GM23338 (cell line): Measurements from ENCODE around the gene IQCE. TPM values are rescaled to one million over a fixed set of nuclear protein-coding genes. Genes with fewer than 3 reads are reported as not detected.

Source experiments
- ATAC-seq: fragments of 200-7000 bp; cut with Tn5 transposase; 3 replicates; pipeline ENCODE4 v1.9.1; 2020
- DNase-seq: peaks from one replicate; pipeline ENCODE4 v3.0.0-alpha.2; 2015; ENCODE audit warnings: low spot score
- H2AFZ ChIP-seq: fragments of 200-600 bp; sonication (generic); 2 replicates; pipeline ENCODE4 v1.8.0; 2016; ENCODE audit warnings: antibody characterized with exemption, mild to moderate bottlenecking, moderate library complexity
- H3F3A ChIP-seq: fragments of 200-600 bp; sonication (generic); replicated peaks from 2 replicates; pipeline ENCODE4 v1.8.0; 2017; ENCODE audit warnings: antibody characterized with exemption, mixed run types, low read depth
- H3K27ac ChIP-seq: fragments of 200-600 bp; sonication (generic); 2 replicates; pipeline ENCODE4 v1.6.1; 2016; ENCODE audit warnings: low read depth
- H3K27me3 ChIP-seq: fragments of 200-600 bp; sonication (generic); 2 replicates; pipeline ENCODE4 v1.8.0; 2016; ENCODE audit warnings: mild to moderate bottlenecking, mixed run types, moderate library complexity; ENCODE audit not compliant: insufficient read depth
- H3K36me3 ChIP-seq: fragments of 200-600 bp; sonication (generic); 2 replicates; pipeline ENCODE4 v1.8.0; 2016; ENCODE audit warnings: mild to moderate bottlenecking; ENCODE audit not compliant: insufficient read depth
- H3K4me1 ChIP-seq: fragments of 200-600 bp; sonication (generic); 2 replicates; pipeline ENCODE4 v1.8.0; 2016; ENCODE audit warnings: mild to moderate bottlenecking, moderate library complexity; ENCODE audit not compliant: insufficient read depth
- H3K4me2 ChIP-seq: fragments of 200-600 bp; sonication (generic); 2 replicates; pipeline ENCODE4 v1.7.1; 2017; ENCODE audit warnings: mixed run types
- H3K4me3 ChIP-seq: fragments of 200-600 bp; sonication (generic); 2 replicates; pipeline ENCODE4 v1.6.1; 2016; ENCODE audit warnings: mixed run types
- H3K79me2 ChIP-seq: fragments of 200-600 bp; sonication (generic); replicated peaks from 2 replicates; pipeline ENCODE4 v1.8.0; 2017; ENCODE audit warnings: mild to moderate bottlenecking; ENCODE audit not compliant: insufficient read depth
- H3K9me2 ChIP-seq: fragments of 200-600 bp; sonication (generic); 2 replicates; pipeline ENCODE4 v1.8.0; 2017; ENCODE audit not compliant: insufficient read depth
- H4K20me1 ChIP-seq: fragments of 200-600 bp; sonication (generic); replicated peaks from 2 replicates; pipeline ENCODE4 v1.8.0; 2017; ENCODE audit warnings: mild to moderate bottlenecking; ENCODE audit not compliant: insufficient read depth
- H3K27ac Mint-ChIP-seq: 2 replicates; pipeline ENCODE4 v1.8.0; 2020; ENCODE audit warnings: inconsistent platforms, mild to moderate bottlenecking, moderate library complexity, mixed read lengths
- H3K27me3 Mint-ChIP-seq: 3 replicates; pipeline ENCODE4 v1.8.0; 2022; ENCODE audit warnings: low read depth, mild to moderate bottlenecking, moderate library complexity, mixed read lengths, inconsistent platforms; ENCODE audit not compliant: insufficient read depth, poor library complexity
- H3K36me3 Mint-ChIP-seq: 3 replicates; pipeline ENCODE4 v1.8.0; 2021; ENCODE audit warnings: low read depth, mild to moderate bottlenecking, inconsistent platforms, moderate library complexity, mixed read lengths
- H3K4me1 Mint-ChIP-seq: 3 replicates; pipeline ENCODE4 v1.8.0; 2020; ENCODE audit warnings: mild to moderate bottlenecking, inconsistent platforms, mixed read lengths
- H3K4me3 Mint-ChIP-seq: 3 replicates; pipeline ENCODE4 v1.8.0; 2021; ENCODE audit warnings: moderate library complexity, mild to moderate bottlenecking, inconsistent platforms, mixed read lengths
- H3K9me3 Mint-ChIP-seq: 3 replicates; pipeline ENCODE4 v1.8.0; 2020; ENCODE audit warnings: moderate library complexity, mild to moderate bottlenecking, inconsistent platforms, mixed read lengths
- CREB1 ChIP-seq: fragments of 250-450 bp; sonication (Bioruptor Pico); IDR thresholded peaks from 2 replicates; pipeline ENCODE4 v1.5.0; 2020; ENCODE audit warnings: low read depth, mild to moderate bottlenecking, moderate library complexity
- CTCF ChIP-seq, 2 experiments: fragments of 200-600 bp in 1 of 2; sonication (generic) in 1 of 2; conservative IDR thresholded peaks; 2 replicates each; pipeline versions ENCODE4 v1.5.1 to v1.6.1; 2016 to 2017; ENCODE audit warnings: antibody characterized with exemption in 2 of 2, low read depth in 2 of 2, mild to moderate bottlenecking in 2 of 2, moderate library complexity in 1 of 2
- ETS1 ChIP-seq: IDR thresholded peaks from 2 replicates; pipeline ENCODE4 v1.6.1; 2016; ENCODE audit warnings: antibody characterized with exemption
- EZH2 ChIP-seq: fragments of 200-600 bp; sonication (generic); IDR thresholded peaks from one replicate; pipeline ENCODE4 v1.8.0; 2017; ENCODE audit warnings: antibody characterized with exemption, mild to moderate bottlenecking, low read depth; ENCODE audit not compliant: unreplicated experiment
- EZH2phosphoT487 ChIP-seq: fragments of 200-600 bp; sonication (generic); IDR thresholded peaks from one replicate; pipeline ENCODE4 v1.8.1; 2018; ENCODE audit warnings: antibody characterized with exemption; ENCODE audit not compliant: unreplicated experiment
- JUNB ChIP-seq: IDR thresholded peaks from one replicate; pipeline ENCODE4 v1.6.1; 2016; ENCODE audit warnings: antibody characterized with exemption; ENCODE audit not compliant: unreplicated experiment
- NANOG ChIP-seq: IDR thresholded peaks from 2 replicates; pipeline ENCODE4 v1.6.1; 2016; ENCODE audit warnings: antibody characterized with exemption, borderline replicate concordance
- POLR2AphosphoS5 ChIP-seq: IDR thresholded peaks from 2 replicates; pipeline ENCODE4 v1.6.1; 2016; ENCODE audit warnings: antibody characterized with exemption, low read depth
- REST ChIP-seq: IDR thresholded peaks from one replicate; pipeline ENCODE4 v1.6.1; 2018; ENCODE audit warnings: antibody characterized with exemption; ENCODE audit not compliant: unreplicated experiment
- STAT1 ChIP-seq: IDR thresholded peaks from one replicate; pipeline ENCODE4 v1.6.1; 2016; ENCODE audit warnings: antibody characterized with exemption; ENCODE audit not compliant: unreplicated experiment
- ZNF114 ChIP-seq: fragments of 250-450 bp; sonication (Bioruptor Pico); IDR thresholded peaks from 2 replicates; pipeline ENCODE4 v1.5.0; 2020; ENCODE audit warnings: mild to moderate bottlenecking, moderate library complexity
- polyA plus RNA-seq: library from polyadenylated mRNA; unstranded; fragments of >200 nt; fragmentation: Nextera tagmentation; extraction: Ambion mirVana; gene quantifications from 2 replicates; pipeline ENCODE4 v1.2.1, GENCODE V29; 2016
- total RNA-seq: library from RNA; depleted of rRNA; stranded (reverse); fragments of >200 nt; shearing (Covaris generic); gene quantifications from 2 replicates; pipeline ENCODE4 v1.2.3, GENCODE V29; 2014

The IQCE gene
- total and polyA plus RNA-seq, 2 experiments from 2014 or later: 5.0 to 7.7 TPM

GRCh38 chr7:2622869-2623697, 64.3 kb downstream of the IQCE start (continued):
- TF ChIP-seq EZH2: no peak
- TF ChIP-seq JUNB: no peak
- TF ChIP-seq POLR2AphosphoS5: no peak
- no peak for TF ChIP-seq CTCF (conservative IDR thresholded peaks at IDR 0.05; ENCODE audit: low read depth in 2 of 2)
- no peak for TF ChIP-seq REST
- TF ChIP-seq NANOG: no peak
- TF ChIP-seq CREB1 (CRISPR knock-in tag): no peak
- no peak for TF ChIP-seq ZNF114

- Histone ChIP-seq H3K4me2 (no peak overlapping the region), H3K36me3 (no peaks in the 10 kb centered on the region), H3K4me1 (peaks cover 11% of the 10 kb centered on the region), H3K27me3 (no peaks in the 10 kb centered on the region), H4K20me1 (no peaks in the 10 kb centered on the region), H3K9me2 (no peaks in the 10 kb centered on the region), H2AFZ (no peak overlapping the region), H3K27ac (no peak overlapping the region), H3K4me3 (no peak overlapping the region), H3K79me2 (no peaks in the 10 kb centered on the region), H3F3A (0 out of 2 replicates have a peak, but pooled peaks cover 11% of the 10 kb centered on the region)
- DNase-seq: no peak
- Mint-ChIP-seq H3K4me1 (peaks cover 22% of the 10 kb centered on the region), H3K27me3 (peaks cover 7% of the 10 kb centered on the region), H3K4me3 (no peak overlapping the region), H3K9me3 (no peaks in the 10 kb centered on the region), H3K36me3 (no peaks in the 10 kb centered on the region), H3K27ac (no peak overlapping the region)
- no peak for ATAC-seq
- TF ChIP-seq ETS1: no peak
- TF ChIP-seq STAT1: no peak
- no peak for TF ChIP-seq REST
- no peak for TF ChIP-seq EZH2phosphoT487
- TF ChIP-seq CREB1 (CRISPR knock-in tag): no peak
- no peak for TF ChIP-seq EZH2
- no peak for TF ChIP-seq JUNB
Measured at GRCh38 chr7:2623698-2624014, 64.9 kb downstream of the IQCE start.
